Measurements from ENCODE around the gene GM2A.
"Not testable (repeated sequence)": the region's sequence is repeated elsewhere in the genome, so short reads cannot be mapped to it uniquely, and the experiment has no call there.

Gene GM2A

GRCh38 chr5:151251621-151252020 lies 1.4 kb upstream of the GM2A start:
- no peak overlapping the region for H2BK15ac ChIP-seq (ENCODE audit: low read length)
- H3K4me3 ChIP-seq (ENCODE audit: low read length in 2 of 2) = no peak overlapping the region
- no peaks in the 10 kb centered on the region for H3K79me1 ChIP-seq (ENCODE audit: low read depth, low read length)
- no peak overlapping the region for H3K18ac ChIP-seq (ENCODE audit: low read length)
- no peaks in the 10 kb centered on the region for H3K9me3 ChIP-seq (replicated peaks in 1 of 2; ENCODE audit: control insufficient read depth in 2 of 2, insufficient read depth in 1 of 2, low read depth in 1 of 2, low read length in 2 of 2)
- no peak overlapping the region for H2BK5ac ChIP-seq (ENCODE audit: low read length)
- H3K9ac ChIP-seq (ENCODE audit: low read depth, low read length, poor library complexity) = no peak overlapping the region
- no CpG with 5 or more reads among the region's 4 CpGs for WGBS, 2 donors (ENCODE audit: extremely low coverage in 2 of 2, insufficient read length in 2 of 2, insufficient replicate concordance in 1 of 2)
- DNase-seq (ENCODE audit: low spot score) = no peak
- peaks cover 0 to 4% of the 10 kb centered on the region in 2 donors for H3K4me1 ChIP-seq (ENCODE audit: control insufficient read depth in 2 of 2, insufficient read depth in 1 of 2, low read depth in 1 of 2, low read length in 2 of 2)
- H3K27me3 ChIP-seq (ENCODE audit: control insufficient read depth in 3 of 3, insufficient read depth in 3 of 3, low read depth in 1 of 3, low read length in 3 of 3) = peaks cover 0 to 19% (median 0%) of the 10 kb centered on the region in 3 experiments
- no peak overlapping the region for H3K23ac ChIP-seq (ENCODE audit: low read depth, low read length, poor library complexity)
- H3K4me2 ChIP-seq (ENCODE audit: insufficient read depth, low read length, poor library complexity, severe bottlenecking) = no peak overlapping the region
- no peak overlapping the region for H2AK5ac ChIP-seq (ENCODE audit: low read depth, low read length)
- no peak overlapping the region for H2BK12ac ChIP-seq (ENCODE audit: low read length)
- H3K27ac ChIP-seq (replicated peaks; ENCODE audit: low read length) = no peak overlapping the region
- no peak overlapping the region for H2BK120ac ChIP-seq (ENCODE audit: low read depth, low read length)
- no peak overlapping the region for H4K91ac ChIP-seq (ENCODE audit: low read depth, low read length, poor library complexity)
- H2AFZ ChIP-seq (ENCODE audit: low read length) = no peak overlapping the region
- no peak overlapping the region for H3K14ac ChIP-seq (ENCODE audit: low read length)
- no peak overlapping the region for H4K8ac ChIP-seq (ENCODE audit: low read depth, low read length)
- H3K36me3 ChIP-seq (replicated peaks in 1 of 2; ENCODE audit: control insufficient read depth in 2 of 2, insufficient read depth in 2 of 2, low read length in 2 of 2) = no peaks in the 10 kb centered on the region
- no peak overlapping the region for H3K4ac ChIP-seq (ENCODE audit: low read length)

GRCh38 chr5:151253605-151253950 lies 593 bp downstream of the GM2A start:
- no peak overlapping the region for H2AK5ac ChIP-seq (ENCODE audit: low read depth, low read length)
- no peak overlapping the region for H3K27ac ChIP-seq (replicated peaks; ENCODE audit: low read length)
- H4K8ac ChIP-seq (ENCODE audit: low read depth, low read length) = no peak overlapping the region
- H3K23ac ChIP-seq (ENCODE audit: low read depth, low read length, poor library complexity) = no peak overlapping the region
- H3K4me3 ChIP-seq (ENCODE audit: low read length in 2 of 2) = peak overlapping the region; percentile 77 to 80
- no peak overlapping the region for H3K18ac ChIP-seq (ENCODE audit: low read length)
- H3K27me3 ChIP-seq (ENCODE audit: control insufficient read depth in 3 of 3, insufficient read depth in 3 of 3, low read depth in 1 of 3, low read length in 3 of 3) = peaks cover 0 to 7% (median 0%) of the 10 kb centered on the region in 3 experiments
- WGBS, 2 donors (ENCODE audit: extremely low coverage in 2 of 2, insufficient read length in 2 of 2, insufficient replicate concordance in 1 of 2) = no CpG with 5 or more reads among the region's 5 CpGs
- no peak overlapping the region for H3K14ac ChIP-seq (ENCODE audit: low read length)
- H3K9ac ChIP-seq (ENCODE audit: low read depth, low read length, poor library complexity) = no peak overlapping the region
- H3K4me2 ChIP-seq (ENCODE audit: insufficient read depth, low read length, poor library complexity, severe bottlenecking) = peak overlapping the region; percentile 53
- H3K9me3 ChIP-seq (replicated peaks in 1 of 2; ENCODE audit: control insufficient read depth in 2 of 2, insufficient read depth in 1 of 2, low read depth in 1 of 2, low read length in 2 of 2) = no peaks in the 10 kb centered on the region
- H3K4ac ChIP-seq (ENCODE audit: low read length) = no peak overlapping the region
- peak overlapping the region; percentile 97 for H2AFZ ChIP-seq (ENCODE audit: low read length)
- H2BK12ac ChIP-seq (ENCODE audit: low read length) = no peak overlapping the region
- no peaks in the 10 kb centered on the region for H3K36me3 ChIP-seq (replicated peaks in 1 of 2; ENCODE audit: control insufficient read depth in 2 of 2, insufficient read depth in 2 of 2, low read length in 2 of 2)
- DNase-seq (ENCODE audit: low spot score) = no peak
- H2BK15ac ChIP-seq (ENCODE audit: low read length) = no peak overlapping the region
- H4K91ac ChIP-seq (ENCODE audit: low read depth, low read length, poor library complexity) = no peak overlapping the region
- no peak overlapping the region for H2BK120ac ChIP-seq (ENCODE audit: low read depth, low read length)
- H3K79me1 ChIP-seq (ENCODE audit: low read depth, low read length) = peaks cover 2% of the 10 kb centered on the region
- no peak overlapping the region for H2BK5ac ChIP-seq (ENCODE audit: low read length)
- peaks cover 0 to 4% of the 10 kb centered on the region in 2 donors for H3K4me1 ChIP-seq (ENCODE audit: control insufficient read depth in 2 of 2, insufficient read depth in 1 of 2, low read depth in 1 of 2, low read length in 2 of 2)

- Histone ChIP-seq H3K23ac (ENCODE audit: low read depth, low read length, poor library complexity) (no peak overlapping the region), H2BK120ac (ENCODE audit: low read depth, low read length) (no peak overlapping the region), H3K18ac (ENCODE audit: low read length) (no peak overlapping the region), H3K27me3 (ENCODE audit: control insufficient read depth in 3 of 3, insufficient read depth in 3 of 3, low read depth in 1 of 3, low read length in 3 of 3) (peaks cover 0 to 7% (median 0%) of the 10 kb centered on the region in 3 experiments), H3K14ac (ENCODE audit: low read length) (no peak overlapping the region), H3K27ac (replicated peaks; ENCODE audit: low read length) (no peak overlapping the region), H3K79me1 (ENCODE audit: low read depth, low read length) (peaks cover 2% of the 10 kb centered on the region), H2BK5ac (ENCODE audit: low read length) (no peak overlapping the region), H3K9ac (ENCODE audit: low read depth, low read length, poor library complexity) (no peak overlapping the region), H2AK5ac (ENCODE audit: low read depth, low read length) (no peak overlapping the region), H2BK12ac (ENCODE audit: low read length) (no peak overlapping the region), H3K4ac (ENCODE audit: low read length) (no peak overlapping the region), H3K36me3 (replicated peaks in 1 of 2; ENCODE audit: control insufficient read depth in 2 of 2, insufficient read depth in 2 of 2, low read length in 2 of 2) (no peaks in the 10 kb centered on the region), H3K4me3 (ENCODE audit: low read length in 2 of 2) (no peak overlapping the region), H2AFZ (ENCODE audit: low read length) (no peak overlapping the region), H4K8ac (ENCODE audit: low read depth, low read length) (no peak overlapping the region), H3K9me3 (replicated peaks in 1 of 2; ENCODE audit: control insufficient read depth in 2 of 2, insufficient read depth in 1 of 2, low read depth in 1 of 2, low read length in 2 of 2) (no peaks in the 10 kb centered on the region), H3K4me2 (ENCODE audit: insufficient read depth, low read length, poor library complexity, severe bottlenecking) (no peak overlapping the region), H3K4me1 (ENCODE audit: control insufficient read depth in 2 of 2, insufficient read depth in 1 of 2, low read depth in 1 of 2, low read length in 2 of 2) (peaks cover 0 to 4% of the 10 kb centered on the region in 2 donors), H2BK15ac (ENCODE audit: low read length) (no peak overlapping the region), H4K91ac (ENCODE audit: low read depth, low read length, poor library complexity) (no peak overlapping the region)
- DNase-seq (ENCODE audit: low spot score) = no peak
- no CpG with 5 or more reads among the region's 1 CpG for WGBS, 2 donors (ENCODE audit: extremely low coverage in 2 of 2, insufficient read length in 2 of 2, insufficient replicate concordance in 1 of 2)
Measured at GRCh38 chr5:151254556-151254955, 1.6 kb downstream of the GM2A start.

GRCh38 chr5:151254990-151255389 lies 2.0 kb downstream of the GM2A start:
- not testable (repeated sequence) for H3K4me3 ChIP-seq (ENCODE audit: low read length in 2 of 2); H2BK5ac ChIP-seq (ENCODE audit: low read length); H3K27ac ChIP-seq (replicated peaks; ENCODE audit: low read length); H3K23ac ChIP-seq (ENCODE audit: low read depth, low read length, poor library complexity); DNase-seq (ENCODE audit: low spot score); H3K9me3 ChIP-seq (replicated peaks in 1 of 2; ENCODE audit: control insufficient read depth in 2 of 2, insufficient read depth in 1 of 2, low read depth in 1 of 2, low read length in 2 of 2); H3K4me2 ChIP-seq (ENCODE audit: insufficient read depth, low read length, poor library complexity, severe bottlenecking); H3K4me1 ChIP-seq (ENCODE audit: control insufficient read depth in 2 of 2, insufficient read depth in 1 of 2, low read depth in 1 of 2, low read length in 2 of 2); H2AFZ ChIP-seq (ENCODE audit: low read length); H2BK120ac ChIP-seq (ENCODE audit: low read depth, low read length); H3K36me3 ChIP-seq (replicated peaks in 1 of 2; ENCODE audit: control insufficient read depth in 2 of 2, insufficient read depth in 2 of 2, low read length in 2 of 2); H3K14ac ChIP-seq (ENCODE audit: low read length); H3K18ac ChIP-seq (ENCODE audit: low read length); H2BK12ac ChIP-seq (ENCODE audit: low read length); H3K79me1 ChIP-seq (ENCODE audit: low read depth, low read length); H2AK5ac ChIP-seq (ENCODE audit: low read depth, low read length); H2BK15ac ChIP-seq (ENCODE audit: low read length); H3K9ac ChIP-seq (ENCODE audit: low read depth, low read length, poor library complexity); H3K4ac ChIP-seq (ENCODE audit: low read length); H4K91ac ChIP-seq (ENCODE audit: low read depth, low read length, poor library complexity); H3K27me3 ChIP-seq (ENCODE audit: control insufficient read depth in 3 of 3, insufficient read depth in 3 of 3, low read depth in 1 of 3, low read length in 3 of 3)
- WGBS, 2 donors (ENCODE audit: extremely low coverage in 2 of 2, insufficient read length in 2 of 2, insufficient replicate concordance in 1 of 2) = no CpG with 5 or more reads among the region's 5 CpGs
- peak overlapping the region; percentile 9 for H4K8ac ChIP-seq (ENCODE audit: low read depth, low read length)
